LNCaP clone FGC (cell line): ENCODE measurements around the gene EEF1A2.

ENCODE experiments used
- DNase-seq: peaks from one replicate; pipeline ENCODE4 v3.0.0-alpha.2; 2011; ENCODE audit warnings: low read depth
- H3K4me3 ChIP-seq: 2 replicates; pipeline ENCODE4 v1.5.1; 2011; ENCODE audit warnings: mild to moderate bottlenecking, low read depth, low read length, control low read depth
- TF ChIP-seq, protein P1 (sequence below): IDR thresholded peaks from 2 replicates; pipeline ENCODE4 v1.5.1; 2012; ENCODE audit warnings: mild to moderate bottlenecking; ENCODE audit not compliant: control insufficient read depth, insufficient read depth; ENCODE audit errors: extremely low read depth

The EEF1A2 gene

DNA sequence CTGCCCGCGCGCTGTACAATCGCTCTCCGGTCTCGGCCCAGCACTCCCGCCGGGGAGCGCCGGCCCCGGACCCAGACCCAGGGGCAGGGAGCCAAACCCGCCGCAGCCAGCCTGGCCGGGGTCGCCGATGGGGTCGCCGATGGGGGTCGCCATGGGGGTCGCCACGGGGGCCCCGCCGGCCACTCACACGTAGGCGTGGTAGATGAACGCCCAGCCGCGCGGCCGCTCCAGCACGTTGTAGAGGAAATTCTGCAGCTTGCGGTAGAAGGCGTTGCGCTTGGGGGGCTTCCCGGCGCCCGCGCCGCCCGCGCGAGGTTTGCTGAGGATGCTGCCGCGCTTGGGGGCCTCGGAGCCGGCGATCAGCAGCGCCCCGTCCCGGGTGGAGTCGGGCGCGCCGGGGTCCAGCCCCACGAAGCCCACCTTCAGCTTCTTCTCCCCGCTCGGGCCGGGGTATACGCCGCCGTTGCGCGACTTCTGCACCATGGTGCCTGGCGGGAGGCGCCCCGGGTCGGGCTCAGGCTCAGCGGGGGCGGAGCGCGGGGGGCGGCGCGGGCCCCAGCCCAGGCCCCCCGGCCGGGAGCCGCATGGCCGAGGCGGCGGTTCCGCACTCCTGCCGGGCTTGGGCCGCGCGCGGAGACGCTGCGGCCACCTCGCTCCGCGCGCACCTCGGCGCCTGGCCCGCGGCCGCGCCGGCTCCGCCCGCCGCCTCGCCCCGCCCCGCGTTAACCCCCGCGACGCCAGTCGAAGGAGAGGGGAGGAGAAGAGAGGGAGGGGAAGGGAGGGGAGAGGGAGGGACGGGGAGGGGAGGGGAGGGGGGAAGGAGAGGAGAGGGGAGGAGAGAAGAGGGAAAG, 26.7 kb downstream of the EEF1A2 start, which contains the start of gene KCNQ2:
Gene KCNQ2 (minus strand): TSS at position 675 of the 851 bp plus-strand sequence. CDS start 192 bp downstream, at position 483.
- peak within 1 kb of the TSS; percentile 45 for H3K4me3 ChIP-seq
- TF ChIP-seq, protein P1, sequence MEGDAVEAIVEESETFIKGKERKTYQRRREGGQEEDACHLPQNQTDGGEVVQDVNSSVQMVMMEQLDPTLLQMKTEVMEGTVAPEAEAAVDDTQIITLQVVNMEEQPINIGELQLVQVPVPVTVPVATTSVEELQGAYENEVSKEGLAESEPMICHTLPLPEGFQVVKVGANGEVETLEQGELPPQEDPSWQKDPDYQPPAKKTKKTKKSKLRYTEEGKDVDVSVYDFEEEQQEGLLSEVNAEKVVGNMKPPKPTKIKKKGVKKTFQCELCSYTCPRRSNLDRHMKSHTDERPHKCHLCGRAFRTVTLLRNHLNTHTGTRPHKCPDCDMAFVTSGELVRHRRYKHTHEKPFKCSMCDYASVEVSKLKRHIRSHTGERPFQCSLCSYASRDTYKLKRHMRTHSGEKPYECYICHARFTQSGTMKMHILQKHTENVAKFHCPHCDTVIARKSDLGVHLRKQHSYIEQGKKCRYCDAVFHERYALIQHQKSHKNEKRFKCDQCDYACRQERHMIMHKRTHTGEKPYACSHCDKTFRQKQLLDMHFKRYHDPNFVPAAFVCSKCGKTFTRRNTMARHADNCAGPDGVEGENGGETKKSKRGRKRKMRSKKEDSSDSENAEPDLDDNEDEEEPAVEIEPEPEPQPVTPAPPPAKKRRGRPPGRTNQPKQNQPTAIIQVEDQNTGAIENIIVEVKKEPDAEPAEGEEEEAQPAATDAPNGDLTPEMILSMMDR, result no peak
- DNase-seq, result no peak

DNA sequence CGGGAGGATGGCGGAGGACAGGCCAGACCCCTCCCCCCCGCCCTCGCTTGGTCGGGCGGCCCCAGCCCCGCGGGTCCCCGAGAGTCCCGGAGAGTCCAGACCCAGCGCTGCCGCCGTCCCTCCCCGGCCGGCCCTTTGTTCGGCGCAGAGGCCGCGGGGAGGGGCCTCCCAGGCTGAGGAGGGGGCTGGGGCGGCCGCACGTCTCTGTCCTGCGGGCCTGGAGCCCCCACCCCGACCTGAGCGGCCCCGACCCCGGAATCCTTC, 27.2 kb downstream of the EEF1A2 start:
- TF ChIP-seq, protein P1, result no peak
- peak overlapping the region; percentile 45 for H3K4me3 ChIP-seq
- no peak for DNase-seq

DNA sequence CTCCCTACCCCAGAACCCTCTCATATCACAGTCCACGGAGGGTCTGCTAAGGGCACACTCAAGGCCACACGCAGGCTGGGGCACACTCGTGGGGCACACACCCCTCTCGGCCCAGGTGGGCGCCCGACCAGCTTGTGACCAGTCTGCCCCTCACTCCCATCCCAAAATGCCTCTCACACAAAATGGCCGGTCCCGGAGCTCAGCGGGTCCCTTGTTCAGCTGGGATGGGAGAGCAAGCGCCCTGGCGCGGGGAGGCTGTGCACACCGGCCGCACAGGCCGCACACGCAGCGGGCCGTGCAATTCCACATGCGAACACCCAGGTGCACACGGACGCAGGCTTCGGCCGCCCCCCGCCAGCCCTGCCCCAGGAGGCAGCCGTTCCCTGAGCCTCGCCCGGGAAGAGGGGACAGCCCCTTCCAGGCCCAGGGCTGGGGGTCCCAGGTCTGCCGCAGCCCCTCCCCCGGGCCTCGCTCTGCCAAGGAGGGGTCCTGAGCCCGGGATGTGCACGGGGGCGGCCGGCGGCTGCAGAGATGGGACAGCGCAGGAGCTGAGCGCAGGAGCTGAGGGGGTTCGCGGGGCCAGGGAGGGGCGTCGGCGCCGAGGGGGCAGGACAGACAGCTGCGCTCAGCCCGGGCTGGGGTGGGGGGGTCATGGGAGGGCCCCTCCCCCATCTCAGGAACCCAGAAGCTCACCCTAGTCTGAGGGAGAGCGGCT, 27.7 kb downstream of the EEF1A2 start:
- TF ChIP-seq, protein P1, result no peak
- no peak overlapping the region; the same call in 1 of the 2 replicates for H3K4me3 ChIP-seq
- no peak for DNase-seq

DNA sequence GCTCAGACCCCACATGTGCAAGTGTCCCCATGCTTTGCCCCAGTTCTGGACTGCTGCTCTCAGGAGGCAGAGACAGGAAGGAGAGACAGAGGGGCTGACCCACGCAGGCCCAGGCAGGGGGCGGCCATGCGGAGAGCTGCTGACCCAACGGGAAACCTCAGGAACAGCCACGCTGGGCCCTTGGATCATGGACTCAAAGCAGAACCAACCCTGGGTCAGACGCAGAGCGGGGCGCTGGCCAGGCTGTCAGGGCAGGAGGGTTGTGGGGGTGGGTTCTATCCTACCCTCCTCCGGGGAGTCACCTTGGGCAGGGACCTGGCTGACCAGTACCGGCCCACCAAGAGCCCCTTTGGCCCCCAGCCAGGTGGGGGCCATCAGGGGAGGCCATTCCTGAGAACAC, 28.5 kb downstream of the EEF1A2 start:
- TF ChIP-seq, protein P1, result no peak
- DNase-seq, result no peak
- no peak overlapping the region for H3K4me3 ChIP-seq

DNA sequence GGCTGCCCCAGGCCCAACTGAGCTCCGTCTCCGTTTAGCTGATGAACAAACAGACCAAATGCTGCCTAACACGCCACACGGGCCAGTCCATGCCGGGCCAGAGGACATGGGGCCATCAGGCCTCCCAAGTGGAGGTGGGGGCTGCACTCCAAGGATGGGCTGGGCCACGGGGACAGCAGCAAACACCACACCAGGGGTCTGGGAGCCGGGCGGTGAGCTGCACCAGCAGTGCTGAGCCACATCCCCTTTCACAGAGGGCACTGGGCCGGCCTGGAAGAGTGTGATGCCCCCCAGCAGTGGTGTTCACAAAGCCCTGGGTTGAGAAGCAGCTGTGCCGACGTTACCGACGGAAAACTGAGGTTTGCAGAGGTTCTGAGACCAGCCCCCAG, 29.2 kb downstream of the EEF1A2 start:
- TF ChIP-seq, protein P1, result no peak
- no peak overlapping the region for H3K4me3 ChIP-seq
- no peak for DNase-seq

DNA sequence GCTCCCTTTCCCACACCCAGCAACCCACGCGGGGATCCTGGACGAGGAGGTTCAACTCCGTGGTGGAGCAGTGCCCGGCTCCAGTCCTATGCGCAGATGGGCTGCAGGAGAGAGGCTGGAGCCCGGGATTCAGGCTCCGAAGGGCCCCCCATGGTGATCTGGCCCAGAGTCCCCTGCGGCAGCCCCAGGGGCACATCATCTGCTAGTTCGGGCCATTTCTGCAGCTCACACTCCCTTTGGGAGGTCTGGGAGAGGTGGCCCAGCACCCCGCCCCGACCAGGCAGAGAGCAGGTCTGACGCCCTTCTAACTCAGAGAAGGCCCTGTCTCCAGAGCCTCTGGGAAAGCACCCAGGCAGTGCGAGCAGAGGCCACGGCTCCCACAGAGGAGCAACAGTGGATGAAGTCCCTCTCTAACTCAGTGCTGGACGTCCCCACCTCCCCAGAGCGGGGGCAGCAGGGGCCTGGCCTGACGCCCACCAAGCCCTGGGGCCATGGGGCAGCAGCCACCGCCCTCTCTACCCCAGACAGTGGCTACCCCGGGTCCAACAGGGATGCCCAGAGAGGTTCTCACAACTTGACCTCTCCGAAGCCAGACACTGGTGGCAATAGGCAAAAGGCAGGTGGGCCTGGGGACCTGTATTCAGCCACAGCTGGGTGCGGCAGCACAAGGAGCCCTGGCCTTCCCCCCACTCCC, 29.7 kb downstream of the EEF1A2 start:
- TF ChIP-seq, protein P1, result no peak
- no peak overlapping the region for H3K4me3 ChIP-seq
- DNase-seq, result no peak
